K562 (cell line): ENCODE results near the gene SIRT2. TPM values are rescaled to one million over a fixed set of nuclear protein-coding genes. Genes with fewer than 3 reads are reported as not detected.
A peak's percentile ranks its signal among the peaks of the same experiment; 100 is the strongest.

Experiments used
- CHD7 ChIP-seq: fragments of 200-600 bp; sonication (generic); IDR thresholded peaks from one replicate; pipeline ENCODE4 v1.6.1; 2012; ENCODE audit warnings: mild to moderate bottlenecking, low read depth, low read length, inconsistent platforms
- CXXC5 ChIP-seq: fragments of 250-450 bp; sonication (Bioruptor Pico); IDR thresholded peaks from 2 replicates; pipeline ENCODE4 v1.8.0; 2022; ENCODE audit warnings: inconsistent platforms, mild to moderate bottlenecking, moderate library complexity
- ELF4 ChIP-seq: fragments of 450-650 bp; formaldehyde crosslinking; IDR thresholded peaks from 2 replicates; pipeline ENCODE4 v1.4.0; 2022; ENCODE audit warnings: missing genetic modification characterization
- ETV6 ChIP-seq, 3 experiments: fragments of 150-350 bp in 1 of 3; sonication (generic) in 1 of 3; formaldehyde crosslinking in 1 of 3; IDR thresholded peaks; 2 replicates each; pipeline versions ENCODE4 v1.6.1 to v1.8.0; 2014 to 2022; ENCODE audit warnings: borderline replicate concordance in 2 of 3, low read depth in 2 of 3, antibody characterized with exemption in 1 of 3, low read length in 1 of 3, mild to moderate bottlenecking in 1 of 3, missing genetic modification reagents in 1 of 3
- KDM5B ChIP-seq: fragments of 200-600 bp; sonication (generic); IDR thresholded peaks from 2 replicates; pipeline ENCODE4 v1.6.1; 2012; ENCODE audit warnings: low read depth, mild to moderate bottlenecking, moderate library complexity, low read length, control low read depth, inconsistent platforms; ENCODE audit not compliant: insufficient replicate concordance
- LCOR ChIP-seq: sonication (generic); formaldehyde crosslinking; IDR thresholded peaks from 2 replicates; pipeline ENCODE4 v1.8.0; 2022; ENCODE audit warnings: mild to moderate bottlenecking, missing genetic modification reagents
- PHF20 ChIP-seq: fragments of 450-650 bp; IDR thresholded peaks from 2 replicates; pipeline ENCODE4 v1.6.1; 2018; ENCODE audit not compliant: partially characterized antibody
- PHF8 ChIP-seq: fragments of 200-600 bp; sonication (generic); IDR thresholded peaks from 2 replicates; pipeline ENCODE4 v1.6.1; 2012; ENCODE audit warnings: mixed run types, mild to moderate bottlenecking, inconsistent platforms, low read length, moderate library complexity, borderline replicate concordance
- POLR2B ChIP-seq: fragments of 450-650 bp; IDR thresholded peaks from 2 replicates; pipeline ENCODE4 v1.6.1; 2018; ENCODE audit warnings: low read depth; ENCODE audit not compliant: partially characterized antibody
- SUPT5H ChIP-seq: fragments of 450-650 bp; IDR thresholded peaks from 2 replicates; pipeline ENCODE4 v1.6.1; 2016
- TFAP4 ChIP-seq: sonication (generic); formaldehyde crosslinking; IDR thresholded peaks from 2 replicates; pipeline ENCODE4 v1.8.0; 2022; ENCODE audit warnings: missing genetic modification reagents, mild to moderate bottlenecking, moderate library complexity, borderline replicate concordance
- THRAP3 ChIP-seq: fragments of 450-650 bp; IDR thresholded peaks from 2 replicates; pipeline ENCODE4 v1.6.1; 2016; ENCODE audit warnings: mild to moderate bottlenecking, inconsistent platforms, borderline replicate concordance
- ZFP36 ChIP-seq: fragments of 150-350 bp; IDR thresholded peaks from 2 replicates; pipeline ENCODE4 v1.6.1; 2018; ENCODE audit warnings: low read length, low read depth; ENCODE audit not compliant: partially characterized antibody
- polyA plus RNA-seq, 8 experiments: library from polyadenylated mRNA; depleted of rRNA in 4 of 8; stranded (reverse) in 5 of 8; unstranded in 3 of 8; fragments of >200 nt; fragmentation: Nextera tagmentation in 2 of 8; fragmentation: Illumina TruSeq in 1 of 8; extraction: Ambion mirVana in 2 of 8; extraction: Trizol in 1 of 8; gene quantifications; 2 replicates each; pipeline versions ENCODE4 v1.2.1 to v1.2.3, GENCODE V29; 2011 to 2014; ENCODE audit warnings: inconsistent platforms in 1 of 8, missing spikeins in 1 of 8
- total RNA-seq, 7 experiments: library from RNA; depleted of rRNA in 6 of 7; stranded (reverse); fragments of >200 nt in 6 of 7; fragmentation: Illumina TruSeq in 2 of 7; extraction: Trizol in 2 of 7; gene quantifications; 2 replicates each; pipeline versions ENCODE4 v1.2.1 to v1.2.3, GENCODE V29; 2011 to 2021; ENCODE audit warnings: low replicate concordance in 1 of 7

Gene SIRT2
- total and polyA plus RNA-seq, 9 of the 15 experiments (the other 6 are each of a cell fraction or from before 2014, with no cell fraction given), result 2.3 to 35.2 (median 22.9) TPM

- TF ChIP-seq ETV6 (IDR thresholded peaks at IDR 0.05; ENCODE audit: borderline replicate concordance in 1 of 2, low read depth in 2 of 2, low read length in 1 of 2), result peak in 1 of 2 experiments; percentile 10; a peak in 1 of 4 replicates
- TF ChIP-seq ETV6 (CRISPR knock-in tag; IDR thresholded peaks at IDR 0.05; ENCODE audit: borderline replicate concordance), result no peak
- TF ChIP-seq TFAP4 (CRISPR knock-in tag), result peak; percentile 14; the same call in 1 of the 2 replicates
- TF ChIP-seq CXXC5, result peak; percentile 18; the same call in 1 of the 2 replicates
- TF ChIP-seq THRAP3, result no peak
- TF ChIP-seq POLR2B, result peak; percentile 37
- TF ChIP-seq LCOR, result no peak
- TF ChIP-seq ELF4 (CRISPR knock-in tag), result 0 out of 2 replicates have a peak, but pooled peaks have one; percentile 64
- 0 out of 2 replicates have a peak, but pooled peaks have one; percentile 45 for TF ChIP-seq SUPT5H
- peak; percentile 60; the same call in 1 of the 2 replicates for TF ChIP-seq PHF8
- TF ChIP-seq ZFP36, result no peak
- peak; percentile 48 for TF ChIP-seq KDM5B
- peak; percentile 80 for TF ChIP-seq PHF20
- no peak for TF ChIP-seq CHD7
These were observed 21.4 kb downstream of the SIRT2 start, which contains the start of gene RINL (continued) for GRCh38 chr19:38877781-38878574.
